Left hindlimb (tissue), 1 donor: Measurements from ENCODE around the gene FAXC.

ENCODE experiments used
- DNase-seq: peaks from one replicate; pipeline ENCODE4 v3.0.0-alpha.2; 2018

FAXC gene

GRCh38 chr6:99349171-99350141, at the start of gene FAXC:
FAXC (minus strand) TSS chr6:99349674; CDS start chr6:99349372, 302 bp downstream.
- peak; percentile 59 for DNase-seq

- DNase-seq: no peak
These were observed 47.8 kb upstream of the FAXC start for GRCh38 chr6:99397287-99397686.

DNA sequence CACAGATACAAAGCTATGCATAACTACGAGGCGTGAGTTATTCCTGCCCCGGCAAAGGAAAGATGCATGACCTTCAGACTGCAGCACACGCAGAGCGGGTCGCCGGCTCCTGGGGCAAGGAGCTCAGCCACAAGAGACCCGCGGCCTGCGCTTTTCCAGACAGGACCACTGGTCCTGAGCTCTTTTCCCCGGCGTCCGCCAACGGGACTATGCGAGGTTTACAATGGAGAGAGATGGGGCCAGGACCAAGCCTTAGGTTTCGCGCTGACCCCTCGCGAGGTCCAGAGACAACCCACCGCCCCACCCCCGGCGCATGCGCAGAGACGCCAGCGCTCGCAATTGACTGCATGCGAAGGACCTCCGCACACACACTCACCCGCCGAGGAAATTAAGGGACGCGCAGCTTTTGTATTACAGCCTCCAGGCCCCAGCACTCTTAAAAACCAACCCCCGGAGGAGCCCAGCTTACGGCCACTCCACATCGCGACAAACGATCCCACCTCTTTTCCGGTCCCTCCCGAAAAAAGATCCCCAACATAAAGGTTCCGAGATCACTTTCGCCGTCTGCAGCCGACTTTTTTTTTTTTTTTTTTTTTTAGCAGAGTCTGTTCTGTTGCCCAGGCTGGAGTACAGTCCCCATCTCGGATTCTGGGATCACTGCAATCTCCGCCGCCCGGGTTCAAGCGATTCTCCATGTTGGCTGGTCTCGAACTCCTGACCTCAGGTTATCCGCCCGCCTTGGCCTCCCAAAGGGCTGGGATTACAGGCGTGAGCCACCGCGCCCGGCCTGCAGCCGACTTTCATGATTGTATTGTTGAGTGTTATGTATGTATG, 44.4 kb upstream of the FAXC start, which contains the start of gene COQ3:
COQ3 (minus strand) TSS at position 498 of the 834 bp plus-strand sequence; CDS start at position 482, 16 bp downstream.
- DNase-seq: peak; percentile 88

GRCh38 chr6:99393366-99393697, 43.9 kb upstream of the FAXC start:
- DNase-seq: no peak

DNA sequence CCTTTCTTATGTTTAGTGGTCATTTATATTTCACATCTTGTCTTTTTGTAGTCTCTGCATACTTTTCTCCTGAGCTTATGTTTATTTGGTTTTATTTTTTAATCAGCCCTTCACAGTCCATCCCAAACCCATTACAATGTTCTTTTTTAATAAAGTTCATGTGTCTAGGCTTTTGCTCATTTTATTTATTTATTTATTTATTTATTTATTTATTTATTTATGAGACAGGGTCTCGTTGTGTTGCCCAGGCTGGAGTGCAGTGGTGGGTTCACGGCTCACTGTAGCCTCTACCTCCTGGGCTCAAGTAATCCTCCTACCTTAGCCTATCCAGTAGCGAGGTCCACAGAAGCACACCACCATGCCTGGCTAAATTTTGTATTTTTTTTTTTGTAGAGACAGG, 41.4 kb upstream of the FAXC start:
- DNase-seq: no peak

GRCh38 chr6:99384507-99384906, 35.0 kb upstream of the FAXC start:
- no peak for DNase-seq

- no peak for DNase-seq
These were observed 29.2 kb upstream of the FAXC start for GRCh38 chr6:99378636-99379035.

DNA sequence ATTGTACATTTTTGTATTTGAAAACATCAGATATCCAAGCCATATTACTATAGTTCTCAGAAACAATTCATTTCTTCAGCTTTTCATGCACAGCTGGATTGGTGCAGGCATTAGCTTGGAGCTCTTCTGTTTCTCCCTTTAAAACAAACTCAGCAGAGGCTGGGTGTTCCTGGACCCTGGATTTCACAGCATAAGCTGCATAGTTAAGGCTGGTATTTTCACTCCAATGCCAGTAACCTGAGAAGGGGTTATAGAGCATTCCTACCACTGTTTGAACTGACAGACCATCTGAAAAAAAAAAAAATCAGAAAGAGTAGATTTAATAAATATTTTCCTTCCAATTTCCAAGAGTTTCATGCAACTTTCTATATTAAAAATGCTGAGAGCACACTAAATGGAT, 20.1 kb upstream of the FAXC start:
- no peak for DNase-seq

GRCh38 chr6:99366852-99367251, 17.4 kb upstream of the FAXC start:
- DNase-seq: no peak

DNA sequence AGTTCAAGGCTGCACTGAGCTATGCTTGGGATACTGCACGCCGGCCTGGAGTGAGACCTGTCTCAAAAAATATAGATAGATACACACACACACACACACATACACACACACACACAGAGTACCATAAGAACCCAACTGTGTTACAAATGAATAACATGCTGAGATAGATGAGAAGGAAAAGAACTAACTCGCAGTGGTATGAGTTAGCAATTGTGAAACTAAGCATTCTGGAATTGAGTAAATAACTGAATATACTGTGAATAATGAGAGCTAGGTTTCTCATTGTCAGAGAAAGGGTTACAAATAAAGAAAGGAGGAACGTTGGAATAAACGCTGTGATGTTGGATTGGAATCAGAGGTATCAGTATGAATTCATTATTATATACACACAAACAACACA, 14.6 kb upstream of the FAXC start:
- no peak for DNase-seq

DNA sequence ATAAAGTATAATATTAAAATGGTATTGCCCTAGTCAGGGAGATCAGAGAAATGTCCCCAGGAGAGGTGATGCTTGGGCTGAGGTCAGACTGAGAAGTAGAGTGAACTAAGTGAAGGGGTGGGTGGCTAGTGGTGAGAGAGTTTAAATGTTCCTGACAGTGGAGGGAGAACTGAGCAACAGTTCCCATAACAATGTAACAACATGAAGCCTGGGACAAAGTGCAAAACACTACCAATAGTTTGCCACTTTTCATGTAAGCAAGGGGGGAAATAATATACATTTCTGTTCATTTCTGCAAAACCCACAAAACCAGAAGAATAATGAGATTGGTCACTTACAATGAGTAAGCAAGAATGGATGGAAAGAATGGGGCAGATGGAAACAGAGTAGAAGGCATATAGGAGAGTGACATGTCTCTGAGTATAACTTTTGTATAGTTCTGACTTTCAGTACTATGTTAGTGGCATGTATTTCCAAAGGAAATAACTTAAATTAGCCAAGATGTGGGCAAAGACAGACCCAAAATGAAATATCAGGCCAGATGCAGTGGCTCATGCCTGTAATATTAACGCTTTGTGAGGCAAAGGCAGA, 13.3 kb upstream of the FAXC start:
- no peak for DNase-seq

DNA sequence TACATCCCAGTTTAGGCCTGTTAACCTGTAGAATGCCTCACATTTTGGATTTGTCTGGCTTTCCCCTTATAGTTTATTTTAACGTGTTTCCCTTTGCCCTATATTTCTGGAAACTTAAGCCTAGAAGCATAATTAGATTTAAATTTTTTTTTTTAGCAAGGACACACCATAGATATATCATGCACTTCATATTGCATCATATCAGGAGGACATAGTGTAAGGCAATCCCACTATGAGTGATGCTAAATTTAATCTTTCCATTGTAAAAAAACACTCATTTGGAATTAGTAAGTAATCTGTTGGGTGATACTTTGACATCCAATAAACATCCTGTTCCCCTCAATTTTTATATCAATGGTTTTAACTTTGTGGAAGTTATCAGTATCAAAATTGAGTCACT, 10.3 kb upstream of the FAXC start:
- no peak for DNase-seq

GRCh38 chr6:99356641-99357040, 7.2 kb upstream of the FAXC start:
- DNase-seq: no peak

DNA sequence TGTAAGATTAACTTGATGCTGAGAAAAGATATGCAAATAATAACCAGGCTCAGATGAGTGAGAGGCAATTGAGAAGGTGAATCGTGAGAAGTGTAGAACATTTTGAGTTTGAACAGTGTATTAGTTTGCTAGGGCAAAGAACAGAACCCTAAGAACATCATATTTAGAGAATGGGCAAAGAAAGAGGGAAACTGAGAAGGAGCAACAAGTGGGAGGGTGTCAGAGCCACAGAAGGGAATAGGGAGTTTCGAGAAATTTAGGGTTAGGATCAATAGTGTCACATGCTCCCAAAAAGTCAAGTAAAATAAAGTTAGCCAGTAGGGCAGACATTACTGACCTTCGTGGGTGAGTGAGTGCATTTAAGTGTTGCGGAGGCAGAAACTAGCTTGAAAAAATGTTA, 5.5 kb upstream of the FAXC start:
- no peak for DNase-seq

DNA sequence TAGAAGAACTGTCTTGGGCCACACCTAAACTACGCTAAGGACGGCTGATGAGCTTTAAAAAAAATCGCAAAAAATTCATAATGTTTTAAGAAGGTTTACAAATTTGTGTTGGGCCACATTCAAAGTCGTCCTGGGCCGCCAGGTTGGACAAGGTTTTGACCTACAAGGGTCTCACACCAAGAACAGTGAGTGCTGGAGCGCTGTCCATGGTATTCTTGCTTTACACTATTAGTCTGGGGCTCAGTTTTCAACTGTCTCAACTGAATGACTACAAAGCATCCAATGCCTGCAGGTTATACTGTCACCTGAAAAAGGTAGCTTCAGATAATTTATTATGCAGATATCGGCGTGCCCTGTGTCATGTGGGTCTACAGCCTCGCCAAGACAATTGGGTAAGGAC, 3.7 kb upstream of the FAXC start:
- no peak for DNase-seq

DNA sequence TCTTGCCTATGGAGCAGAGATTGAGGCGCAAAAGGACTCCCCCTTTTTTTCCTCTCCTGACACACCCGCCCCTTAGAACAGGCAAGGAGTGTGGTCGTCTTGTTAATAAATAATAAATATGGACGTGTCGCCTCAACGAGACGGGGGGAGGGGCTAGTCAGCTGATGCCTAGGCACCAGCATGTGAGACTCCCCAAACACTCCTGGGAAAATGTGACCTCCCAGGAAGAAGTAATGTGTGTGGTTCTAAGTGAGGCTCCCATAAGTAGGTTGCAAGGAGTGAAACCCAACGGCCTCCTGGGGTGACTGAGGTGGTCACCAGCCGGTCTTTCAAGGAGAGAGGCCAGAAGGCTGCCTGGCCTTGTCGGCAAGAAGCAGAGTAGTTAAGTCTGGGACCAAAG, 1.1 kb upstream of the FAXC start:
- no peak for DNase-seq

- no peak for DNase-seq
These were observed 945 bp downstream of the FAXC start for GRCh38 chr6:99348288-99349170.

GRCh38 chr6:99347804-99348203, 1.7 kb downstream of the FAXC start:
- DNase-seq: no peak

DNA sequence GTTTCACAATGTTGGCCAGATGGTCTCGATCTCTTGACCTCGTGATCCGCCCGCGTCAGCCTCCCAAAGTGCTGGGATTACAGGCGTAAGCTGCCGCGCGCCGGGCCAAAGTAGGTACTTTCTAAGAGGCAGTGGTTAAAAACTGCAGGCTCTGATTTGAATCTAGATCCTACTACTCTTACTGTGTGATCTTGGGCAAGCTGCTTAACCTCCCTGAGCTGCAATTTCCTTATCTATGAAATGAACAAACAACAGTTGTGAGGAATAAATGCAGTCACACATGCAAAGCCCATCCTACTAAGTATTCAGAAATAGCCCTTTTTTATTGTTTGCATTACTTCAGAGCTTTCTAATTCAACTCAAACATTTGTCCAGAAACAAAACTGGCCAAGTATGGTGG, 2.9 kb downstream of the FAXC start:
- no peak for DNase-seq

- DNase-seq: no peak
These were observed 4.3 kb downstream of the FAXC start for GRCh38 chr6:99345164-99345563.

DNA sequence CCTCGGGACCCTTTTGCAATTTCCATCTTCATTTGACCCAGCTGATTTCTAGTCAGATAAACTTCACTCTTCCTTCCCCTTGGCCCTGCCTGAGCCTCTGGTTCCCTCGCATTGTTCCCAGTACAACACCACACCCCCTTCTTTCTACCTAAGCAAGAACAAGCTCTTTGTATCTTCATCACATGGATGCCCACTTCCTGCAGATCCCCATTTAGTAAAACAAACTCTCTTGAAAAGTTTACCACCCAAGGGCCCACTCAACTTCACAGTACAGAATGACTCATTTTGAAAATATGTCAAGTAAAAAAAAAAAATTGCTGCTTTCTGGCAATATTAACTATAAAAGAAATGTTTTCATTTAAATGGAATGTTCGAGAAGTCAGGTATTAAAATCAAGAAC, 5.2 kb downstream of the FAXC start:
- no peak for DNase-seq

DNA sequence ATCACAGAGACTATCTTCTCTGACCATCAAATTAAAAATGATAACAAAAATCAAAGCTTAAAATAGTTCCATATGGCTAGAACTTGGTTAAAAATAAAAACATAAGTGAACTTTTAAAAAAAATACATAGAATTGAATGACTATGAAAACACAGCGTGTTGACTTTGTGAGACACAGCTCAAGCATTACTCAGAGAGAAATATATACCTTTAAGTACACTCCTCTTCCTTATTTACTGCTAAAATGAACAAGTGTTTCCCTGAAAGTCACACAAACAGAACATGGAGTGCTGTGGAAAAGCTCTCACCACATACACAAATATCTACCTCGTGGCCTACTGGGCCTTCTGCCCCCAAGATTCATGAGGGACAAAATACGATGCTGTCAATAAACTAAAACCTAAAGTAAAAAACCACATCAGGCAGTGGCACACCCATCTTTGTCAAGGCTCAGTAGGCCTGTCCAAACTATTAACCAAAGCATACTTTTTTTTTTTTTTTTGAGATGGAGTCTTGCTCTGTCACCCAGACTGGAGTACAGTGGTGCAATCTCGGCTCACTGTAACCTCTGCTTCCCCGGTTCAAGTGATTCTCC, 7.5 kb downstream of the FAXC start:
- no peak for DNase-seq
